CD4-positive, alpha-beta T cell treated with Interleukin-2 at 100 ng/mL for 4 hours (primary cell): ENCODE results near the gene QSOX2.
"Not testable (repeated sequence)": the region's sequence is repeated elsewhere in the genome, so short reads cannot be mapped to it uniquely, and the experiment has no call there.

Experiments used
- DNase-seq: peaks from one replicate; pipeline ENCODE4 v3.0.0-alpha.2; 2020; ENCODE audit warnings: low spot score

QSOX2 gene

DNA sequence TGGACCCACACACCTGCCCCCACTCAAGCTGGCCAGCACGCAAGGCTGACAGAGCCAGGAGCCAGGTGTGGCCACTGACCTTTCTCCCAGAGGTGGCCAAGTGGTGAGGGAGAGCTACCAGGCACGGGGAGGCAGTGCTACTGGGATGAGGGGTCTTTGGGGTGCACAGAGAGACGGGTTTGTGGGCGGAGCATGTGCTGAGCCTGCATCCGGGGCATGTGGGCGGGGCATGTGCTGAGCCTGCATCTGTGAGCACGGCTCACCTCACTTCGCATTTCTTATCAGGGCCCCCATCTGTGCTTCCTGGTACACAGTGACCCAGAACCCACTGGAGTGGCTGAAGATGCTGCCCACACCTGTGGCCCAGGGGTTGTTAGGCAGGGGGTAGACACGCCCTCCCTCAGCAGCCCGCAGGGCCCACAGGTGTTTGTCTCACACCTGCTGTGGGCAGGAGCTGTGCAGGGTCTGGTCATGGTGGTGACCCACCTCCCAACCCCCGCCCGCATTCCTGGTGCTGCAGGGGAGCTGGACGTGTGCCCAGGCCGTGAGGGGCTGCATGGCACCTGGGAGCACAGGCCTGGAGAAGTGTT, 36.8 kb upstream of the QSOX2 start:
- DNase-seq = no peak

DNA sequence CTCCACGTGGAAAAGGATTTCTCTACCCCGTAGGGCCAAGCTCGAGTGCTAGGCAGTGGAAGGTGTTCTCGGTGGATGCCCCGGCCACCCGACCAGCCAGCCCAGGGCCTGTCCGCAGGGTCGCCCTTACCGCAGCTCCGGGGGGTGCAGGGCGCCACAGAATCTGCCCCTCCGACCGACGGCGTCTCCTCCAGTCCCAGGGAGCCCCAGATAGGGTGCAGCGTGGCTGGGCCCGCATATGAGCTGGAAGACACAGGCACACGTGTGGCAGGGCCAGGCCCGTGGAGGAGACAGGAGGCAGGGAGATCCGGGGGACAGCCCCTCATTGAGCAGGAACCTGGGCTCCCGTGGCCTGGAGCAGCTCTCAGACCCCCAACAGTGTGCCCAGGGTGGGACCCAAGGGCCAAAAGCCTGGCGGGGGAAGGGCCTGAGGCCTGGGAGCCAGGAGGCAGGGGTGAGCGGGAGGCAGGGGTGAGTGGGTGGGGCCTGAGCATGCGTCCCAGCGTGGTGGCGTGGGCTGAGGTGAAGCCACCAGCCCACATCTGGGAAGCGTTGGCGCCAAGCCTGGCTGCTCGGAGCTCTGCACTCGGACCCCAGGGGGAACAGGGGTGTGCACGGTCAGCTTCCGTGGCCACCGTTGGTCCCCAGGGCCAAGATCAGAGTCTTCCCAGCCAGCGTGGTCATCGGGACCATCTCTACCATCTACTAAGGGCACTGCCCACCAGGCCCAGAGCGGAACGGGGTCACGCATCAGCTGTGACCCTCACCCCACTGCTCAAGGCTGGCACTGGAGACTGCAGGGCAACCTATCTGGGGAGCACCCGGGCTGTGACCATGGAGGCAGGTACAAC, 36.0 kb upstream of the QSOX2 start:
- no peak for DNase-seq

DNA sequence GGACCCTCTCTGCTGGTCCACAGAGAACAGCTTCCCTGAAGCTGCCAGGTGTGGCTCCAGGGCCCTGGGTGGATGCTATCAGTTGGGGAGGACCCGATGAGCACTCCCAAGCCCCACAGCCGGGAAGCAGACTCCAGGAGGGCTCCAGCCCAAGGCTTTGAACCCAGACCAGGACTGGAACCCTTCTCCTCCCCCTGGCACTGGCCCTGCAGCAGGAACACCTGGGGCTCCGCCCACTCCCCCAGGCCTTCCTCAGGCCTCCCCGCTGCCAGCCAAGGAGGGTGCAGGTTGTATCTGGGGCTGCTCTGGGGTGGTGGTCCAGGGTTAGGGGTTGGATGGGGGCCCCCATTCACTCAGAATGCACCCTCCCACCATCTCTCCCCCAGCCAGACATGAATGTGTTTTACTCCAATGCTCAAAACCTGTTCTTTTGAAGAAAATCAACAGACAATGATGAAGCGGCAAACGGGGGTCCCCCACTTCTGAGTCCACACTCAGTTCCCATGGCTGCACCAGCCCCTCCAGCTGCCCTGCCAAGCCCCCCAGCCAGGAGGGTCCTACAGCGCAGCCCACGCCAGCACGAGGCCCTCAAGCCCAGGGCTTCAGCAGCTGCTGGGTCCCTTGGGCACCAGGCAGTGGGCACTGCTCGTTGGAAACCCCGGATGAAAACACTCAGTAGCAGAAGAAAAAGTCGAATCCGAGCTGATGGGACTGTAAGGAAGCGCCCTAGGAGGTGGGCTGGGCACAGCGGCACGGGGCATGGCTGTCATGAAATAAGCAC, 35.1 kb upstream of the QSOX2 start:
- no peak for DNase-seq

- DNase-seq = no peak
Measured at GRCh38 chr9:136279471-136279870, 33.9 kb upstream of the QSOX2 start.

- DNase-seq = no peak
Measured at GRCh38 chr9:136278894-136279293, 33.3 kb upstream of the QSOX2 start.

DNA sequence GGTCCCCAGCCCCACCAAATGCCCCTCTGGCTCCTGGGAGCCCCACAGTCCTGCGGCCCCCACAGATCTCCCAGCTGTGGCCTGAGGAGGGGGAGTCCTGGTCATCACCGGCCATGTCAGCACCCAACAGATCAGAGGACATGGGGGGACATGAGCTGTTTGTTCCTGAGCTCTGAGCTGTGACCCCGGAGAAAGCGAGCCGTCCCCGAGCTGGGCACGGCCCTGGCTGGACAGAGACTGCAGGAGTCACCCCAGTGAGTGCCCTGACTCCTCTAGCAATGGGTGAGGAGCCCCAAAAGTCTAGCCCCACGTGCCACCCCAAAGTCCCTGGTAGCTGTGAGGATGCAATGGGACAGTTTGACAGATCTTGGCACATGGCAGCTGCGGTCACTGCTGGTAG, 32.6 kb upstream of the QSOX2 start:
- DNase-seq = no peak

DNA sequence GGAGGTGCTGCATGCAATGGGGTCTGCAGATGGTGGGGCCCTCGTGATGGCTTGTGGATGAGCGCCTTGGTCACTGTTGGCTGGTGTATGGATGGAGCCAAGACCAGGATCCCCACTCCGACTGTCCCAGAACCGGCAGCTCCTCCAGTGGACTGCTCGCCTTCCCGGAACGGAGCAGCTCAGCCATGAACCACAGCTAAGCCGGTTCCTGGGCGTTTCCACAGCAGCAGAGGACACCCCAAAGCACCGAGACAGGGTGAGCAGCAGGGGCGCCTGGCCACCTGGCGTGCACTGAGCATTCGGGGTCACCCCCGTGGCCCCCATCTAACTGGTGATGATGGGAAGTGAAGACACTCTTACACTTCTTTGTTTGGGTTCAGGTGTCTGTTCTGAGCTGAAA, 32.1 kb upstream of the QSOX2 start:
- no peak for DNase-seq

DNA sequence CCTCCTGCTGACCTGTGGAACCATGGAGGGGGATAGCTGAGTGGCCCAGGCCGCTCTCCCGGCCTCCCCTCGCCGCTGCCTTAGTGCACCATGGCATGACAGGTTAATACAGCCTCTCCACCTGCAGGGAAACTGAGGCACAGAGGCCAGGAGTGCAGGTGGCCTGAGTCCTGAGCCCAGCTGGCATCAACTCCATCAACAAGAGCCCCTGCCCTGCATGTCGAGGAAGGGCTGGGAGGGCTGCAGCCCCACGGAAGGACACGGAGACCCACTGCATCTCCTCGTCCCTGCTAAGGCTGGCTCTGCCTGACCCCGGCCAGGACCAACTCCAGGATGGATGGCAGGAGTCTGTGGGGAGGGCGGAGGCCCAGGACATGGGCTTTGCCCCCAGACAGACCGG, 31.1 kb upstream of the QSOX2 start:
- no peak for DNase-seq

GRCh38 chr9:136275655-136276429, 30.2 kb upstream of the QSOX2 start:
- DNase-seq = no peak

- no peak for DNase-seq
Measured at GRCh38 chr9:136274786-136275654, 29.4 kb upstream of the QSOX2 start.

DNA sequence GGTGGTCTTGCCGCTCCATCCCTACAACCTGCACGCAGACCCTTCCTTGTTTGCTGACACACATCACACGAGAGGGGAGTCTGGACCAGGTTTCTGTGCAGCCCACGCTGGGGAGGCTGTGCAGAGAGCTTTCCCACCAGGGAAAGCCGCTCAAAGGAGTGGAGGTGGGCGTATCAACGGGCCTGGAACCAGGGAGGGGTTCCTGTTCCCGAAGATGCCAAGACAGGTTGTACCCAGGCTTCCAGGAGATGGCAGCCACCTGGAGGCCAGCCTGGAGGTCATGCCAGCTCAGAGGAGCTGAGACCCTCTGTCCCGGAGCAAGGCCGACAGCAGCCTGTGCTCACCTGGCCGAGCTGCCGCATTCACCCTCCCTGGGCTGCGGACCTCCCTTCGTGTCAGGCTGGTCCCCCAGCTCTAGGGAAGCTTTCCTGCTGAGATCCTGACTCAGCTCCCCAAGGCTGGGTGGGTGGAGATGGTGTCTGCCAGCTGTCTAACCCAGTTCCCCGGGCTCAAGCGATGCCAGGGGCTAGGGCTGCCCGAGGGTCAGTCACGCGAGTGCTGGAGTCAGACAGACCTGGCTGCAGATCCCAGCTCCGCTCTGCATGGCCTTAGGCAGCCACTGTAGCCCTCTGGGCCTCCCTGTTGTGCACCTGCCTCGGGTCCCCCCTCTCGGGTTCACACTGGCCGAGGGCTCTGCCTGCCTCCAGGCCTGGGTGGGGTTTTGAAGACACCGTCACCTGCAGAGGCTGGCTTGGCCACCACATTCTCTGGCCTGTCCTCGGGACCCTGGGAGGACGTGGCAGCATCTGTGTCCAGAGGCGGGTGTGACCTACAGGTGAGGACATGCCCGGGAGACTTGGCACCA, 28.5 kb upstream of the QSOX2 start:
- DNase-seq = no peak

GRCh38 chr9:136273244-136273865, 27.7 kb upstream of the QSOX2 start:
- DNase-seq = no peak

GRCh38 chr9:136270173-136270705, 24.6 kb upstream of the QSOX2 start:
- DNase-seq = no peak

GRCh38 chr9:136268735-136269134, 23.1 kb upstream of the QSOX2 start:
- DNase-seq = no peak

DNA sequence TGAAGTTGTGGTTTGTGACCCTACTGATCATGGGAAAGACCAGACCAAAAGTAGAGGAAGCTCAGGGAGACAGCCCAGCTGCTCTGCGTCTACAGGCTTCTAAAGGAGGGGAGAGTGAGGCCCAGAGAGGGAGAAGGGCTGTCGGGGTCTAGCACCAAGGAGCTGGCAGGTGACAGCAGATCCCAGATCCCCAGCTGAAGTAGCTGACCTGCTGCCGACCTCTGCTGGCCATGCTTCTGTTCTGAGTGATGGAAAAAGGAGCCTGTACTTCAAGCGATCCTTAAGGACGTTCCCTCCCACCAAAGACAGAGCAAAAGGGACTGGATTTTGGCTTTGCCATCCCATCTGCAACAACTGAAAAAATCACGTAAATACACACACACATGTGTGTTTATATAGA, 22.7 kb upstream of the QSOX2 start:
- no peak for DNase-seq

DNA sequence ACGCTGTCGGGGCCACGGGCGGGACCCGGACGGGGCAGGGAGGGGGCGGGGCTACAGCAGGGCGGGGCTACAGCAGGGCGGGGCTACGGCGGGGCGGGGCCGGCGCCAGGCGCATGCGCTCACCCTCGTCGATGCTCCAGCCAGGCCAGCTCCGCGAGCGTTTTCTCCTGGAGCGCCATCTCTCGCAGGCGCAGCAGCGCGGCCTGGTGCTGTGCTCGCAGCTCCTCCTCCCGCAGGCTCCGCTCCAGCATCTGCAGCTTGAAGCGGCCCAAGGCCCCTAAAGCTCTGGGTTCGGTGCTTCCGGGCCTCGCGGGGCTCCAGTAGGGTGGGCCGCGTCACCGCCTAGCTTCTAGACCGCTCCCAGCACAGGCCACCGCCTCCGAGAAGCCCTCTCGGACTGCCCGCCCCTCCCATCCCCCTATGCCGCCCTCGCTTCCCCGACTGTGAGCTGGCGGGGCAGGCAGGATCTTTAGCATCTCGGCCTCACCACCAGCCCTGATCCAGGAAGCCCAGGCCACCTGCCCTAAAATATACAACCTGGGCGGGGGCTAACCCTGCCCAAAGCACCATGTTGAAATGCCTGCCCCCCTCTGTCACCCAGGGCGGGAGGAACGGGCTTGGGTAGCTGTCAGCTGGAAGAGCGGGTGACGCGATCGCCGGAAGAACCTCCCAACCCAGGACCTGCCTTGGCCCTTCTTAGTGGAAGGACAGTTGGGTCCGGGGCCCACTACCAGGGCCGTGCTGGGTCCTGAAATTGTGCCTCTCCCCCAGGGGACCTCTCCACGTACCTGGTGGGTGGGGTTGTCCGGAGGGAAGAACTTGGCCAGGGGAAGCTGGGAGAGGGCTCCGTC, 21.9 kb upstream of the QSOX2 start:
- DNase-seq = peak; percentile 85

DNA sequence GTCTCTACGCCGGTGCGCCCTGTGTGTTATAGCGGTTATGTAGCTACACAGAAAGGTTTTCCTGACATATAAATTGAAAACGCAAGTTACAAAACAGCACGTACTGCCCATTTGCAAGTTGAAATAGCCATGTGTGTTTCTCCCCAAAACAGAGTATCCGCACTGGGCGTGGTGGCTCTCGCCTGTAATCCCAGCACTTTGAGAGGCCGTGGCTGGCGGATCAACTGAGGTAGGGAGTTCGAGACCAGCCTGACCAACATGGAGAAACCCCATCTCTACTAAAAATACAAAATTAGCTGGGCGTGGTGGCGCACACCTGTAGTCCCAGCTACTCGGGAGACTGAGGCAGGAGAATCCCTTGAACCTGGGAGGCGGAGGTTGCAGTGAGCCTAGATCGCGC, 21.0 kb upstream of the QSOX2 start:
- DNase-seq = not testable (repeated sequence)

GRCh38 chr9:136265561-136266355, 20.1 kb upstream of the QSOX2 start:
- DNase-seq = no peak
